ENCODE data around the gene TMEM63C. TPM values are rescaled to one million over a fixed set of nuclear protein-coding genes. Genes with fewer than 3 reads are reported as not detected.

TMEM63C gene, protein sequence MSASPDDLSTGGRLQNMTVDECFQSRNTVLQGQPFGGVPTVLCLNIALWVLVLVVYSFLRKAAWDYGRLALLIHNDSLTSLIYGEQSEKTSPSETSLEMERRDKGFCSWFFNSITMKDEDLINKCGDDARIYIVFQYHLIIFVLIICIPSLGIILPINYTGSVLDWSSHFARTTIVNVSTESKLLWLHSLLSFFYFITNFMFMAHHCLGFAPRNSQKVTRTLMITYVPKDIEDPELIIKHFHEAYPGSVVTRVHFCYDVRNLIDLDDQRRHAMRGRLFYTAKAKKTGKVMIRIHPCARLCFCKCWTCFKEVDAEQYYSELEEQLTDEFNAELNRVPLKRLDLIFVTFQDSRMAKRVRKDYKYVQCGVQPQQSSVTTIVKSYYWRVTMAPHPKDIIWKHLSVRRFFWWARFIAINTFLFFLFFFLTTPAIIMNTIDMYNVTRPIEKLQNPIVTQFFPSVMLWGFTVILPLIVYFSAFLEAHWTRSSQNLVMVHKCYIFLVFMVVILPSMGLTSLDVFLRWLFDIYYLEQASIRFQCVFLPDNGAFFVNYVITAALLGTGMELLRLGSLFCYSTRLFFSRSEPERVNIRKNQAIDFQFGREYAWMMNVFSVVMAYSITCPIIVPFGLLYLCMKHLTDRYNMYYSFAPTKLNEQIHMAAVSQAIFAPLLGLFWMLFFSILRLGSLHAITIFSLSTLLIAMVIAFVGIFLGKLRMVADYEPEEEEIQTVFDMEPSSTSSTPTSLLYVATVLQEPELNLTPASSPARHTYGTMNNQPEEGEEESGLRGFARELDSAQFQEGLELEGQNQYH
- total RNA-seq (2014; rRNA removed) = 4.0 and 5.4 TPM in 2 replicates
- percentile 27 among the genes with signal in this experiment for Bru-seq, nascent RNA
- percentile 26 among the genes with signal in this experiment for BruChase-seq, experiment 1, labeled RNA remaining after a 6-hour chase
- percentile 33 among the genes with signal in this experiment for BruChase-seq, experiment 2, labeled RNA remaining after a 2-hour chase
- long read RNA-seq, partial matches to known transcripts = 0 of 2 reads
- long read RNA-seq, other reads (novel, unspliced or antisense) = 2 of 2 reads

DNA sequence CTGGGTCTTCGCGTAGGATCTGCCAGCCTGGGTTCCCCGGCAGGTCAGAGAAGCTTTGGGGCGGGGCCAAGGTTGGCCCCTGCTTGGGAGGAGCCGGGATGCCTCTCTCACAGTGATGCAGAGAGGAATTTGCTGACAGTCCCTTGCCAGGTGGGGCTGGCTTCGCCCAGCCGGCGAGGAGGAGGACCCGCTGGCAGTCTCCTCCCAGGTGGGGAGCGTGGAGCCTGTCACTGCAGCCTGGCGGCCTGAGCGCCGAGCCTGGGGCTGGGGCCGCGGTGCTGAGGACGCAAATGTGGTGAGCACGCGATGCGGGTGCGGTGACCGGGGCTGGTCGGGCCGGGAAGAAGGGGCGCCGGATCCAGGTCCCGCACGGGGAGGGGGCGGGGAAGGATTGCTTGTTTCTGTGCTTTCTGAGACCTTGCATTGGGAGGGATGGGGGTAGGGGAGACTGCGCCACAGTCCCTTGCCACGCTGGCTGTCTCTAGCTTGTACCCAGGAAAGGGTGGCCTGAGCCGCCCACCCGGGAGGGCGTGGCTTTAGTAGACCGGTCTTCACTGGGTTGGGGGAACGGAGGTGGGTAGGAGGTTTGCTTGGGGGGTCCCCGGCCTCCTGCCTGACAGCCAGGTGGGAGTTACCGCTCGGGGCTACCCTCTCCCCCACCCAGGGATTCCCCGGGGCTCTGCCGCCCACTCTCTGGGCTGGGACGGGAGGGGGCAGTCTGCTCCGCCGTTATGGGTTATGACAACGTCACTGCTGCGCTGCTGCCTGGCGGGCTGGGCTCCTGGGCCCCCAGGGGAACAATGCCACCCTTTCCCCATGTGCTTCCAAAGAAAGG lies at the start of gene TMEM63C:
TMEM63C (plus strand) TSS at position 196 of the 835 bp plus-strand sequence. CDS start 37,016 bp downstream, outside the sequence.
- peak; percentile 98 for DNase-seq
- POLR2A ChIA-PET (ENCODE audit: unreplicated experiment) = interaction anchor here (0.6 kb wide), 1 partner anchor 81 kb away, joined by 3 read pairs; no protein-coding TSS in a partner anchor
- ATAC-seq = peak; percentile 96

DNA sequence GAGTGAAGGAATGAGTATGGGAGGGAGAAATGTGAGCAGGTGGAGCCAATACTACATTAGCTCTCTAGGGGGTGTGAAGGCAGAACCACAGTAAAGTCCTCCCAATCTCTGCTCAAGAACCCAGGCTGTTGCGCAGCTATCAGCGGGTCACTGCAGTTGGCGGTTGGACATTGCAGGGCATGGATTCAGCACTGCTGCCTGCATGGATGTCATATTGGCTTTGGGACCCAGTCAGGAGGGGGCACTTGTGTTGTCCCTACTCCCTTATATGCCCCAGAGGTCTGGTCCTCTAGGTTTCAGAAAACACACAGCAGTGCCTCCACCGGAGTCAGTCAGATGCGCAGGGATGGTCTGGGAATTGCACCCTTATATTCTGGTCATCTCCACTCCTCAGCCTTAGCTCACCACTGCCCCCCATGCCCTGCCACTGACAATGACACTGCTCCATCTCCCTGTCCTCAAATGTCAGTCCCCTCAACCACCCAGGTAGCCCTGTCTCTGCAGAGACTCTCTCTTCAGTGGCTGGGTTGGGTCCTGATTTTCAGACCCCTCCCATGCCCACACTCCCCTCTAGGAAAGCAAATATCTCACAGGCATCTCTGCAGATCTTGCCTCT lies 49.6 kb upstream of the TMEM63C start:
- BruUV-seq (replicated peaks) = no TSS peak
- Histone ChIP-seq H3K4me2 (ENCODE audit: low read length) (no peak overlapping the region), H3K4me1 (ENCODE audit: insufficient read depth, low read length) (peaks cover 9% of the 10 kb centered on the region; the same call in 1 of the 2 replicates), H3K36me3 (ENCODE audit: low read depth, low read length) (no peaks in the 10 kb centered on the region), H3K9ac (ENCODE audit: low read length) (no peak overlapping the region), H3K27me3 (ENCODE audit: low read length) (peaks cover 20% of the 10 kb centered on the region; the same call in 1 of the 2 replicates), H4K20me1 (ENCODE audit: low read length) (no peaks in the 10 kb centered on the region), H3K9me3 (ENCODE audit: low read length) (no peaks in the 10 kb centered on the region), H3K27ac (ENCODE audit: low read length) (no peak overlapping the region), H3F3A (ENCODE audit: low read length, unreplicated experiment) (no peaks in the 10 kb centered on the region), H3K79me2 (ENCODE audit: low read length) (no peaks in the 10 kb centered on the region), H3K4me3 (ENCODE audit: low read length) (no peak overlapping the region), H3K9me2 (replicated peaks; ENCODE audit: low read length) (no peaks in the 10 kb centered on the region), H2AFZ (ENCODE audit: low read length) (no peak overlapping the region)
- ATAC-seq (no peak), DNase-seq (no peak)
- intact Hi-C loops (cut with micrococcal nuclease) = no loop called here
- TF ChIP-seq, protein P1, sequence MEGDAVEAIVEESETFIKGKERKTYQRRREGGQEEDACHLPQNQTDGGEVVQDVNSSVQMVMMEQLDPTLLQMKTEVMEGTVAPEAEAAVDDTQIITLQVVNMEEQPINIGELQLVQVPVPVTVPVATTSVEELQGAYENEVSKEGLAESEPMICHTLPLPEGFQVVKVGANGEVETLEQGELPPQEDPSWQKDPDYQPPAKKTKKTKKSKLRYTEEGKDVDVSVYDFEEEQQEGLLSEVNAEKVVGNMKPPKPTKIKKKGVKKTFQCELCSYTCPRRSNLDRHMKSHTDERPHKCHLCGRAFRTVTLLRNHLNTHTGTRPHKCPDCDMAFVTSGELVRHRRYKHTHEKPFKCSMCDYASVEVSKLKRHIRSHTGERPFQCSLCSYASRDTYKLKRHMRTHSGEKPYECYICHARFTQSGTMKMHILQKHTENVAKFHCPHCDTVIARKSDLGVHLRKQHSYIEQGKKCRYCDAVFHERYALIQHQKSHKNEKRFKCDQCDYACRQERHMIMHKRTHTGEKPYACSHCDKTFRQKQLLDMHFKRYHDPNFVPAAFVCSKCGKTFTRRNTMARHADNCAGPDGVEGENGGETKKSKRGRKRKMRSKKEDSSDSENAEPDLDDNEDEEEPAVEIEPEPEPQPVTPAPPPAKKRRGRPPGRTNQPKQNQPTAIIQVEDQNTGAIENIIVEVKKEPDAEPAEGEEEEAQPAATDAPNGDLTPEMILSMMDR (conservative IDR thresholded peaks at IDR 0.05; ENCODE audit: low read depth, low read length) = peak; percentile 27; the same call in 1 of the 2 replicates
- no peak for TF ChIP-seq EZH2 (IDR thresholded peaks at IDR 0.05; ENCODE audit: low read length, unreplicated experiment)
- POLR2A ChIA-PET (ENCODE audit: unreplicated experiment) = no interaction called here
- CTCF ChIA-PET = no interaction called here

More for the DNA sequence above, at the start of gene TMEM63C:
- no peaks in the 10 kb centered on the region for H3K36me3 ChIP-seq (ENCODE audit: low read depth, low read length)
- H3F3A ChIP-seq (ENCODE audit: low read length, unreplicated experiment) = no peaks in the 10 kb centered on the region
- 0 out of 2 replicates have a peak, but pooled peaks cover 3% of the 10 kb centered on the region for H3K79me2 ChIP-seq (ENCODE audit: low read length)
- peak within 1 kb of the TSS; percentile 97 for H3K4me2 ChIP-seq (ENCODE audit: low read length)
- no peak within 1 kb of the TSS for H3K27ac ChIP-seq (ENCODE audit: low read length)
- CTCF ChIA-PET = interaction anchor here (0.8 kb wide), 1 partner anchor 132 kb away, joined by 3 read pairs; no protein-coding TSS in a partner anchor
- H2AFZ ChIP-seq (ENCODE audit: low read length) = peak within 1 kb of the TSS; percentile 98
- no peaks in the 10 kb centered on the region for H3K27me3 ChIP-seq (ENCODE audit: low read length)
- no peaks in the 10 kb centered on the region for H4K20me1 ChIP-seq (ENCODE audit: low read length)
- intact Hi-C loops (cut with micrococcal nuclease) = no loop called here
- H3K4me3 ChIP-seq (ENCODE audit: low read length) = peak within 1 kb of the TSS; percentile 85
- peak within 1 kb of the TSS; percentile 53 for H3K9ac ChIP-seq (ENCODE audit: low read length)
- no TSS peak for BruUV-seq (replicated peaks)
- no peaks in the 10 kb centered on the region for H3K9me2 ChIP-seq (replicated peaks; ENCODE audit: low read length)
- H3K4me1 ChIP-seq (ENCODE audit: insufficient read depth, low read length) = peaks cover 24% of the 10 kb centered on the region
- TF ChIP-seq EZH2phosphoT487 (IDR thresholded peaks at IDR 0.05; ENCODE audit: borderline replicate concordance, low read length) (no peak), EZH2 (IDR thresholded peaks at IDR 0.05; ENCODE audit: low read length, unreplicated experiment) (no peak)
- TF ChIP-seq, protein P1 (conservative IDR thresholded peaks at IDR 0.05; ENCODE audit: low read depth, low read length) = 0 out of 2 replicates have a peak, but pooled peaks have one; percentile 36
- no peaks in the 10 kb centered on the region for H3K9me3 ChIP-seq (ENCODE audit: low read length)

All from PC-3 (cell line).